Body of pancreas (tissue), 4 donors: ENCODE measurements around the gene PDCD1. TPM values are rescaled to one million over a fixed set of nuclear protein-coding genes. Genes with fewer than 3 reads are reported as not detected.

ENCODE experiments used
- ATAC-seq: fragments of 150-250 bp; one replicate; pipeline ENCODE4 v1.9.1; 2016
- DNase-seq, 4 donors: peaks; one replicate each; pipeline ENCODE4 v3.0.0-alpha.2; 2019
- H3K27ac ChIP-seq, 4 donors: fragments of 200-600 bp; sonication (generic); 1 replicate in 3 of 4; 2 replicates in 1 of 4; pipeline versions ENCODE4 v1.5.1 to v1.6.1; 2016 to 2019; ENCODE audit warnings: mild to moderate bottlenecking in 1 of 4, mixed read lengths in 1 of 4, moderate library complexity in 1 of 4
- H3K27me3 ChIP-seq, 2 donors: fragments of 200-600 bp; sonication (generic); one replicate each; pipeline ENCODE4 v1.6.0; 2016; ENCODE audit warnings: mild to moderate bottlenecking in 1 of 2
- H3K36me3 ChIP-seq, 2 donors: fragments of 200-600 bp; sonication (generic); replicated peaks in 1 of 2; 2 replicates each; pipeline ENCODE4 v1.5.1; 2016; ENCODE audit warnings: low read depth in 2 of 2; ENCODE audit not compliant: insufficient read depth in 1 of 2
- H3K4me1 ChIP-seq: fragments of 200-600 bp; sonication (generic); one replicate; pipeline ENCODE4 v1.6.0; 2016
- H3K4me3 ChIP-seq, 2 donors: fragments of 200-600 bp; sonication (generic); 1 replicate in 1 of 2; 2 replicates in 1 of 2; pipeline ENCODE4 v1.5.1; 2016 to 2019
- H3K9me3 ChIP-seq, 3 donors: fragments of 200-600 bp; sonication (generic); 1 replicate in 2 of 3; 2 replicates in 1 of 3; pipeline ENCODE4 v1.5.1; 2016
- CTCF ChIP-seq, 7 experiments: fragments of 450-650 bp in 4 of 7; fragments of 200-600 bp in 3 of 7; sonication (generic) in 3 of 7; IDR thresholded peaks; one replicate each; pipeline ENCODE4 v1.5.1; 2016 to 2019; ENCODE audit warnings: antibody characterized with exemption in 7 of 7
- POLR2A ChIP-seq, 3 donors: fragments of 450-650 bp; IDR thresholded peaks; one replicate each; pipeline ENCODE4 v1.6.1; 2016; ENCODE audit warnings: antibody characterized with exemption in 3 of 3, mild to moderate bottlenecking in 2 of 3
- WGBS, 2 donors: methylation state at CpG; one replicate each; pipeline ENCODE4 v1.1.5; 2017; 5-methylcytosine and 5-hydroxymethylcytosine counted together
- intact Hi-C: fragments of 100-400 bp; cut with DNase I; formaldehyde crosslinking; loops from one replicate; pipeline ENCODE4 v1.15.1; 2023
- total RNA-seq, 2 donors: library from RNA; depleted of rRNA; stranded (reverse); fragments of >200 nt; gene quantifications; one replicate each; pipeline ENCODE4 v1.1.0, GENCODE V29; 2016

The PDCD1 gene
- total RNA-seq, 2 donors from 2014 or later = 0.99 to 1.3 TPM

DNA sequence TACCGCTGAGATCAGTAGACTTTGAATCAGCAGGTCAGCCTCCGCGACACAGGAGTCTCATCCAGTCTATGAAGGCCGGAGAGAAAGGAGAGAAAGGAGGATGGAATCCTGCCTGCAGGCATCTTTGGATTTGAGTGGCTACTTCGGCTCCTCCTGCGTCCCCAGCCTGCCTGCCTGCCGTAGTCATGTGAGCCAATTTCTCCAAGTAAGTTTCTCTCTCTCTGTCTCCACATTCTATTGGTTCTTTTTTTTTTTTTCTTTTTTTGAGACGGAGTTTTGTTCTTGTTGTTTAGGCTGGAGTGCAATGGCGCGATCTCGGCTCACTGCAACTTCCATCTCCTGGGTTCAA is 16.7 kb downstream of the PDCD1 start:
- Histone ChIP-seq H3K27me3 (no peaks in the 10 kb centered on the region), H3K4me1 (peaks cover 11% of the 10 kb centered on the region), H3K27ac (no peak overlapping the region), H3K36me3 (no peaks in the 10 kb centered on the region), H3K9me3 (no peaks in the 10 kb centered on the region), H3K4me3 (no peak overlapping the region)
- DNase-seq = no peak
- TF ChIP-seq POLR2A (IDR thresholded peaks at IDR 0.05) = no peak
- 79 to 84% methylated on average over 11 of the region's 11 CpGs for WGBS, 2 donors
- ATAC-seq = no peak
- intact Hi-C loops = no loop called here

DNA sequence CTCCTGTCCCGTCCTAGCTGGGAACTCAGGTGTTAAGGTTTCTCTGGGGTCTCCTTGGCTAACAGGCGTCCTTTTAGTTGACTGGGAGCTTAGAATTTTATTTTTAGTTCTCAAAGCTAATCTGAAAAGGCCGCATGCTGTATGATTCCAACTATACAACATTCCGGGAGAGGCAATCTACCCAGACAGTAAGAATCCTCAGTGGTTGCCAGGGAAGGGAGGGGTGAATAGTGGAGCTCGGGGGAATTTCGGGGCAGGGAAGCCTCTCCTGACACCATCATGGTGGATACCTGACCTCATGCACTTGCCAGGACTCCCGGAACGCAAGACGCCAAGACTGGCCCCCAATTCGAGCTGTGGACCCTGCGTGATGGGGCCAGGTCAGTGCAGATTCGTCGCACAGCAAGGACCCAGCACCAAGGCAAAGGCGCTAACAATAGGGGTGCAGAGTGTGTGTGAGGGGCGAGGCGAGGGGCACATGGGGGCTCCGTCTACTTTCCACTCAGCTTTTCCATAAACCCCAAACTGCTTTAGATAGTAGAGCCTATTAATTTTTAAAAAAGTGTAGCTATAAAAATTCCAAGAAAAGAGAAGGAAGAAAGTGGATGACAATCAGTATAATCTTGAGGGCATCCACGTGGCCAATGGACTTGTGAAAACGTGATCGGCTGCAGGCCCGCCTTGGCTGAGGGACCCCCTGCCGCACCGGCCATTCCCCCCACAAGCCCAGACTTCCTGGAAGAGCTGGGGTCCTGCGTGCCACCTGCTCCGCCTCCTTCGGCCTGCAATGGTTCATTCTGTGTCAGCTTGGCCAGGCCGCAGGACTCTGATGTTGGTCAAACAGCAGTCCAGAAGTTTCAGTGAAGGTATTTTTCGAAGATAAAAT is 17.3 kb downstream of the PDCD1 start:
- WGBS, 2 donors = 70 to 76% methylated on average over 23 to 27 of the region's 28 CpGs
- Histone ChIP-seq H3K36me3 (no peaks in the 10 kb centered on the region), H3K4me3 (no peak overlapping the region), H3K27ac (no peak overlapping the region), H3K27me3 (no peaks in the 10 kb centered on the region), H3K4me1 (peaks cover 11% of the 10 kb centered on the region), H3K9me3 (no peaks in the 10 kb centered on the region)
- ATAC-seq = no peak
- TF ChIP-seq CTCF (IDR thresholded peaks at IDR 0.05) (no peak), POLR2A (IDR thresholded peaks at IDR 0.05) (no peak)
- DNase-seq = no peak
- intact Hi-C loops = no loop called here

DNA sequence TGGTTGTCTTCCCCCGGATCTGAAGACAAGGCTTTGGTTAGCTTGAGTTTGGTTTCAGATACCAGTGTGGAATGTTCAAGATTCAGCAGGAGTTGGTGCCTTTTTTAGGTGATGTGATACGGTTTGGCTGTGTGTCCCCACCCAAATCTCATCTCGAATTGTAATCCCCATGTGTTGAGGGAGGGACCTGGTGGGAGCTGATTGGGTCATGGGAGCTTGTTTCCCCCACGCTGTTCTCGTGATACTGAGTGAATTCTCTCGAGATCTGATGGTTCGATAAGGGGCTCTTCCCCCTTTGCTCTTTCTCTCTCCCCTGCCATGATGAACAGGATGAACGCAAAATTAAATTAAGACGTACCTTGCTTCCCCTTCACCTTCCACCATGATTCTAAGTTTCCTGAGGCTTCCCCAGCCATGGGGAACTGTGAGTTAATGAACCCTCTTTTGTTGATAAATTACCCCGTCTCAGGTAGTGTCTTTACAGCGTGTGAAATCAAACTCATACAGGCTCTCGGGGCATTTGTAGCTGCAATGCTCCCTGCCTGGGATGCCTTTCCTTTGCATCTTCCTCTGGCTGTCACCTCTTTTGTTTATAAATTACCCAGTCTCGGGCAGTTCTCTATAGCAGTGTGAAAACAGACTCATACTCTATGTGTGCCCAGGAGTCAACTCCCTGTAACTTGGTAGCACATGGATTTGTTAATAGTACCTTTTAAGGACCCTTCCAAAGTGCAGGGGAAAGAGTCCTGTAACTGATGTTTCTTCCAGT is 21.3 kb downstream of the PDCD1 start:
- Histone ChIP-seq H3K9me3 (no peaks in the 10 kb centered on the region), H3K4me1 (no peaks in the 10 kb centered on the region), H3K27ac (no peak overlapping the region), H3K36me3 (no peaks in the 10 kb centered on the region), H3K27me3 (no peaks in the 10 kb centered on the region), H3K4me3 (no peak overlapping the region)
- ATAC-seq (no peak), DNase-seq (no peak)
- WGBS, 2 donors = 42 to 45% methylated on average over 13 of the region's 13 CpGs
- intact Hi-C loops = no loop called here
- TF ChIP-seq POLR2A (IDR thresholded peaks at IDR 0.05) (no peak), CTCF (IDR thresholded peaks at IDR 0.05) (no peak)

DNA sequence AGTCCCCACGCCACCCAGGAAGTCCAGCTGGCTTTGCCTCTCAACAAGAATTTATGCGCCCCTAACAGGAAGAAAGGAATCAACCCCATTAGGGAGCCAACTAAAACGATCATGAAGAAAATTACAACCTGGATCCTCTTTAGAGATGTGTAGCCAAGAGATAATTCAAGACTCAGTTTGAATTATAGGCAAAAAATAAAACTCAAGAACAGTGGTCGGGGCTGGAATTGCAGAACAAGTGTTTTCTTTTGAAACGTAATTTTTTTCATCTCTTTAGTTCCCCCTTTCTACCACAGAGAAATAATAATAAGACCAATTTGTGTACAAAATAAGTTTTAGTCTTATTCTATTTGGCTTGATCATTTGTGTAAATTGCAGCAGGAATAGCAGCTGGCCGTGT is 22.4 kb downstream of the PDCD1 start:
- no peak overlapping the region for H3K27ac ChIP-seq
- H3K36me3 ChIP-seq = no peaks in the 10 kb centered on the region
- ATAC-seq = no peak
- WGBS, 2 donors = 52 to 55% methylated on average over 6 of the region's 6 CpGs
- H3K4me1 ChIP-seq = no peaks in the 10 kb centered on the region
- H3K9me3 ChIP-seq = no peaks in the 10 kb centered on the region
- intact Hi-C loops = no loop called here
- no peaks in the 10 kb centered on the region for H3K27me3 ChIP-seq
- TF ChIP-seq POLR2A (IDR thresholded peaks at IDR 0.05) (no peak), CTCF (IDR thresholded peaks at IDR 0.05) (no peak)
- no peak overlapping the region for H3K4me3 ChIP-seq
- DNase-seq = no peak

- H3K4me1 ChIP-seq = no peaks in the 10 kb centered on the region
- intact Hi-C loops = no loop called here
- H3K27me3 ChIP-seq = no peaks in the 10 kb centered on the region
- H3K4me3 ChIP-seq = no peak overlapping the region
- H3K36me3 ChIP-seq = no peaks in the 10 kb centered on the region
- WGBS, 2 donors = 56 to 76% methylated on average over 4 of the region's 4 CpGs
- no peak for TF ChIP-seq POLR2A (IDR thresholded peaks at IDR 0.05)
- TF ChIP-seq CTCF (IDR thresholded peaks at IDR 0.05) = no peak
- H3K9me3 ChIP-seq = no peaks in the 10 kb centered on the region
- no peak for DNase-seq
- no peak overlapping the region for H3K27ac ChIP-seq
- no peak for ATAC-seq
Observed at GRCh38 chr2:241835611-241836010, 23.1 kb downstream of the PDCD1 start.
